NCI-H1092 (cell line): ENCODE data around the gene PLEKHN1.

Experiments used
- DNase-seq: peaks from one replicate; lab custom pipeline; 2025; lab: John Stamatoyannopoulos, UW

PLEKHN1 gene

DNA sequence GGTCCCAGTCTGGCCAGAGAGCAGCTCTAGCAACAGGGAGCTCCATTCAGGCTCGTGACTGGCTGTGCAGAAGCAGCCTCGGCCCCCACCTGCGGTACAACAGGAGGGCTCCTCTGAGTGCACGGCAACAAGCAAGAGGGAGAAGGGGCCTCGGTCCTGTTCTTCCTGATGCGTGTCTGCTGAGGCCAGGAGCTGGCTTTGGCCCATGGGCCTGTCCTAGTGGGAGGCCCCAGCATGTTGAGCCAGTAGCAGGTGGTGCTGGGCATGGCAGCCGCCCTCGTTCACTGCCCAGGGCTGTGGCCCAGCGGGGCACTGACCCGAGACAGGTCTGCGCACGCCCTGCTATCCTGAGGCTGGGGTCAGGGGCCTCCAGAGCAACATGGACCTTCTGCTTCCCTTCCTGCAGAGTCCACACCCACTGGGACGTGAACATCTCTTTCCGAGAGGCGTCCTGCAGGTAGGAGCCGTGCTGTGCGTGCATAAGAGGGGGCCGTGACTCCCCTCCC is 35.6 kb upstream of the PLEKHN1 start:
- DNase-seq = no peak

DNA sequence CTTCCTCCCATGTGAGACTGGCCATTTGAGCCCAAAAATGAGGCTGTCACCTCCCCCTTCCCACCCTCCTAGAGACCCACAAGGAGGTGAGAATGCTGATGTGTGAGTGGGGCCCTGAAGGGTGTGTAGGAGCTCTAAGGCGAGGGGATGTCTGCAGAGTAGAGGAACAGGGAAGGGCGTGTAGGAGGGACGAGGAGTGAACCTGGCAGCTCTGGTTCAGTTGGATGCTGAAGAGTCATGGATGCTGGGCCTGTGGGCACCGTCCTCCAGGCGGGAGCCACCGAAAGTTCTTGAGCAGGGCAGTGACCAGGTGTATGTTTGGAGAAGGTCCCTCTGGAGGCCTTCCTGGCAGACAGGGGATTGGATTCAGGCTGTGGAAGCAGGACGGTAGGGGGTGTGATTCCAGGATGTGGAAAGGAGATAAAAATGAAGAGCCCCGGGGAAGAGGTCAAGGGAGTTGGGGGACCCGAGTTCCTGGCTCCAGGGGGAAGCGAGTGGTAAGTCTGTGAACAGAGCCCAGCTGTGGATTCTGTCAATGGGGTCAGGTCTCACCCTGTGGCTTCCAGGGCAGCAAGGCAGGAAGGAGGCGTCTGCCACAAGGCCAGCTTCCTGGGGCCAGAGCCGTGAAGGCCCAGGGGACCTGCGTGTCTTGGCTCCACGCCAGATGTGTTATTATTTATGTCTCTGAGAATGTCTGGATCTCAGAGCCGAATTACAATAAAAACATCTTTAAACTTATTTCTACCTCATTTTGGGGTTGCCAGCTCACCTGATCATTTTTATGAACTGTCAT is 34.7 kb upstream of the PLEKHN1 start:
- no peak for DNase-seq

DNA sequence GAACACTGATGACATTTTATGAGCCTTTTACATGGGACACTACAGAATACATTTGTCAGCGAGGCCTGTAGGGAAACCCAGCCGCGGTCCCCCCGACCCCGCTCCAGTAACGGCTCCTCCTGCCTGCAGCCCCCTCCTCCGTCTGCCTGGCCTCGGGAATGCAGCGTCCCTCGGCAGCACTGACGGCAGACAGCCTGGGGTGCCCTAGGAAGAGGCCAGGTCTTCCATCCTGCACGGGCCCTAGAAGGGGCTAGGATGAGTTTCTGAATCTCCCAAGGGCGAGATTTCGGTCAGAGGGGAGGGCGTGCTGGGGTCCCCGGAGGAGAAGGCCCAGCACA is 34.1 kb upstream of the PLEKHN1 start:
- no peak for DNase-seq

DNA sequence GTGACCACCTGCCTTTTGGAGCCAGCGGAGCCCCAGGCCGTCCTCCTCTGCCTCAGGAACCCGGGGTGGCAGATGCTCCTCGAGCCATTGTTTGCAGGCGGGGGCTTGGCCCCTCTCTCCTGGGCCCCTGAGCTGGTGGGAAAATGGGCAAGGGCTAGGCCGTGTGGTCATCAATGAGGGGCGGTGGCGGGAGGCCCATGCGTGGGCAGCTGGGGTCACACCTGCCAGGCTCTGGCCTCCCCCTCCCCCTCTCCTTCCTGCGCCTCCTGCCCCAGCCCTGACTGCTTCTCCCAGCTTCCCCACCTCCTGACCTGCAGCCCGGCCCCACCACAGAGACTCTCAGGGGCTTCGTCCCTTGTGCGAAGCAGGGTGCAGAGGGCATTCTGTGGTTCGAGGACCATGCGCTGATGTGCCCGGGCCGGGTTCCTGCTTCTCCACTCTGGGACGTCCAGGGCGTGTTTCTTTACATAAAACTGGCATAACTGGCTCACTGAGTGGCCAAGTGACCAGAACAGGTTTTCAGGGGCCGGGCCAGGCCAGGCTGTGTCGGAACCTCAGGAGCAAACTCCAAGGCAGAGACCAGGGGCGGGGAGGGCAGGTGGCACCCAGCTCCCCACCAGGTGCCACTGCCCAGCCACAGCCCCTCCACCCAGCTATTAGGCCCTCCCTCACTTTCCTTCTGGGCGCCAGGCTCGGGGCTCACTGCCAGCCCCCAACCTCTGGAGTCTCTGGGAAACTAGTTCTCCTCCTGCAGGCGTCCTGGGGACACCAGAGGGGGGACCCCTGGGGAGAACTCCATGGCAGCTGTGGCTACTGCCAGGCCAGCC is 33.3 kb upstream of the PLEKHN1 start:
- DNase-seq = no peak

DNA sequence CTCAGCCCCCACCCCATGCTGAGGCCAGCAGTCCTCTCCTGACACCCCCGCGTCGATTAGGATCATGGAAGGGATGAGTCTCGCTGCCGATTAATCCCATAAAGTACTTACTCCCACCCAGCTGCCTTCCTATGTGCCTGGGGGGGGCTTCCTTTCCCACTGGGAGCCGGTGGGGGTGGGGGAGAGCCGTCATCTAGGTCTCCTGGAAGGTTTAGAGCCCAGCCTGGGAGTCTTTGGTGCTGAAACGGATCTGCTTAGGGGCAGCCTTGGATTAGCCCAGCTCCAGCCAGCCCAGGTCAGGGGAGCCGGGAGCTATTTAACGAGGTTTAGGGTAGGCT is 32.7 kb upstream of the PLEKHN1 start:
- no peak for DNase-seq

DNA sequence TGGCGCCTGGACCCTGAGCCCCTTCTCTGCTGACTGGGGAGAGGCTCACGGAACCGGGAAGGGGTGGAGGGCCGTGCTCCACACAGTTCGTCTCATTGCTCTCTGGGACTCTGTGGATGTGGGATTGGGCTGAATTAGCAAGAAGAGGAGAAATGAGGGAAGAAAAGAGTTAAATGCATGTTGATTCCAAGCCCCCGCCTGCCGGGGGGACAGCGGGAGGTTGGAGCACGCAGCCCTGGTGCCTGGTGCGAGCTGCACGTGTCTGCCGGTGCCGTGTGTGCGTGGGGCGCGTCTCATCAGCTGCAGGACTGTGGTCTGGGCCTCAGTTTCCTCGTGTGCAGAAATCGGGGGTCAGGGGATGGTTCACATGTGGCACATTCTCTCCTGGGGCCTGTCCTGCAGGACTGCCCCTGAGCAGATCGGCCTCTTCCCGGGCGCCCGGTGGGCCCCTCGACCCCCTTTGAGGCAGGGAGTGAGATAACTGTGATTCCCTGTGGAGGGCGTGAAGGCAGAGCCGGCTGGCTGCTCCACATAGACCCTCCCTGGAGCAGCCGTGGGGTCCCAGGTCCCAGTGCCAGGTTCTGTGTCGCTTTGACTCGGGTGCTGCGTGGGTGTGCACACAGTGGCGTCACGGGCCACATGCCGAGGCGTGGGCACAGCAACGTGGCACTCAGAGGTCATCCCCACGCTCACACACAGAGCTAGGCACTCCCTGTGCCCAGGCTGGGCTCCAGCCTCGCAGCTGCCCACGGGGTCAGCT is 31.1 kb upstream of the PLEKHN1 start:
- no peak for DNase-seq

DNA sequence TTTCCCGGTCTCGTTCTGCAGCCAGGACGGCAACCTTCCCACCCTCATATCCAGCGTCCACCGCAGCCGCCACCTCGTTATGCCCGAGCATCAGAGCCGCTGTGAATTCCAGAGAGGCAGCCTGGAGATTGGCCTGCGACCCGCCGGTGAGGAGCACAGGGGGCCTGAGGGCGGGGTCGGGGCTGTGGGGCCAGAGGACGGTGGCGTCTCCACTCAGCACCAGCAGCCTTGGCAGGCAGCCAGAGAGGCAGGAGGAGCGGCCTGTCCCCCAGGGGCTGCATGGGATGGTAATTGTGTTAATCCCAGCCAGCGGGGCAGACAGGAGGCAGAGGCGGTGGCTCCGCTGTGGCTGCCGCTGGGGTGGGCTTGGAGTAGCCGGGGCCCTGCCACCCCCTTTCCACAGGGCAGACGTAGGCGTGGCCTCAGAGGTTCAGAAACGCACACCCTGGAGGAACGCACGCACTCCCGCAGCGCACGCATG is 30.5 kb upstream of the PLEKHN1 start:
- peak; percentile 40 for DNase-seq

DNA sequence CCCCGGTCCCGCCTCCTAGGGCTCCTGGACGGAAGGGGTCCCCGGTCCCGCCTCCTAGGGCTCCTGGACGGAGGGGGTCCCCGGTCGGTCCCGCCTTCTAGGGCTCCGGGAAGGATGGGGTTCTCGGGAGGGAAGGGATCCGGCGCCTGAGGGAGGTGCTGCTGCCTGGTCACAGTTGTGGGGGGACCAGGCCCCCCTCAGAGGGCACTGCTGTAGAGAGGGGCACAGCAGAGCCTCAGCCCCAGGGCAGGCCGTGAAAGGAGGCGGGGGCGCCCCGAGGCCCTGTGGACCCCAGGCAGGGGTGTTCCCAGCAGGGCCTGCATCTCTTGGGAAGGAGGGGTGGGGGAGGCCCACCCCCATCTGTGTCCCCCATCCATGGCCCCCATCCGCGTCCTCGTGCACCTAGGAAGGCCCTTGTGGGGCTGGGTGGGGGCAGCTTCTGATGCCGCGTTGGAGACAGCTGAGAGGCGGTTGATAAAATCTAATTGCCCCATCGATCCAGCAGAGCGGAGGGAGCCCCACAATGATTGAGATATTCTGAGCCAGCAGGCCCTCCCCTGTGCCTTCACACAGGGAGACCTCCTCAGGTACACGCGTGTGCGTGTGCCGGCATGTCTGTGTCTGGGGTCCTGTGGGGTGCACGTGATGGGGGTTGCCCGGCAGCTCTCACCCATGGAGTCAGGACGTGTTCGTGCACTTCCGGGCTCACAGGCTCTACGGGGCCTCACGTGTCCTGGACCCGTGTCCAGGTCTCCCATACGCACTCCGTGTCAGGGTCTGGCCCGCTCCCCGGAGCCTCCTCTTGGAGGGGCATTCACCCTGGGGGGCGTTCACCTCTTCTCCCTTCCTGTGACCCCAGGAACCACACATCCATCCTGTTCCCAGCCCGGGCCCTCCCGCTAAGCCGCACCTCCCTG is 29.7 kb upstream of the PLEKHN1 start:
- DNase-seq = no peak

DNA sequence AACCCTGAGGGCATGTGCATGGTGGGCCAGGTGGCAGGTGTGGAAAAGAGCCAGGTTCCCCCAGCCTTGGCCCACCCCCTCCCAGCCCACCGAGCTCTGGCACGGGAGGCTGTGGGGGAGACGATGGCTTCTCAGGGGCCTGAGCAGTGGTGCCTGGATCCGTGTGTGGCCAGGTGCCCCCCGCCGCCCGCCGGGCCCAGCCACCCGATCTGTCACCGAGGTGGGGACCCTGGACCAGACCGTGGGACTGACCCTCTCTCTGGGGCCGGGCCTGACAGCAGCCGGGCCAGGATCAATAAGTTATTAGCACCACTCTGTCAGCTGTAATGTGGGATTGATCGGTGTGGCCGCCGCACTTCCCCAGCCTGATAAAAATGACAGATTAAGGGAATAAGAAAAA is 28.8 kb upstream of the PLEKHN1 start:
- no peak for DNase-seq

DNA sequence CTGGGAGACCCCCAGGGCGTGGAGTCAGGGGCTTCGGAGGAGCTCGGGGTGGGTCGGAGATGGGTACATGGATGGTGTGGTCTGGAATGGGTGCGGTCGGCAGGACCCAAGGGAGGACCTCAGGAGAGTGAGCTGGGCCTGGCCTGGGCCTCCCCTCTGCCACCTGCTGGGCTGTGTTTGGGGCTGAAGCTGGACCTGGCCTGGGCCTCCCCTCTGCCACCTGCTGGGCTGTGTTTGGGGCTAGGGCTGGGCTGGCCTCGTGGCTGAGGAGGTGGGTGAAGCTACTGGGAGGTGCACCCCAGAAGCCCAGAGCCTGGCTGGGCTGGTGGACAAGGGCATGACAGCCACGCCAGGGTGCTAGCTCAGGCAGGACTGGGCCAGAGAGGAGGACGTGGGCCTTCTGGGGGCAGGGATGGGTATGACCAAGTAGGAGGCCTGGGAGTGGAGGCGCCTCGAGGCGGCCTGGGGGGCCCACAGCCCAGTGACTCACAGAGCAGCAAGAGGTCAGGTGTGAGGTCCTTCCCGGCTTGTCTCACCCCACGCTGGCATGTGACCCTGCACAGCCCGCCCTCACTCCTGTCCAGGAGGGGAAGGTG is 28.1 kb upstream of the PLEKHN1 start:
- no peak for DNase-seq

DNA sequence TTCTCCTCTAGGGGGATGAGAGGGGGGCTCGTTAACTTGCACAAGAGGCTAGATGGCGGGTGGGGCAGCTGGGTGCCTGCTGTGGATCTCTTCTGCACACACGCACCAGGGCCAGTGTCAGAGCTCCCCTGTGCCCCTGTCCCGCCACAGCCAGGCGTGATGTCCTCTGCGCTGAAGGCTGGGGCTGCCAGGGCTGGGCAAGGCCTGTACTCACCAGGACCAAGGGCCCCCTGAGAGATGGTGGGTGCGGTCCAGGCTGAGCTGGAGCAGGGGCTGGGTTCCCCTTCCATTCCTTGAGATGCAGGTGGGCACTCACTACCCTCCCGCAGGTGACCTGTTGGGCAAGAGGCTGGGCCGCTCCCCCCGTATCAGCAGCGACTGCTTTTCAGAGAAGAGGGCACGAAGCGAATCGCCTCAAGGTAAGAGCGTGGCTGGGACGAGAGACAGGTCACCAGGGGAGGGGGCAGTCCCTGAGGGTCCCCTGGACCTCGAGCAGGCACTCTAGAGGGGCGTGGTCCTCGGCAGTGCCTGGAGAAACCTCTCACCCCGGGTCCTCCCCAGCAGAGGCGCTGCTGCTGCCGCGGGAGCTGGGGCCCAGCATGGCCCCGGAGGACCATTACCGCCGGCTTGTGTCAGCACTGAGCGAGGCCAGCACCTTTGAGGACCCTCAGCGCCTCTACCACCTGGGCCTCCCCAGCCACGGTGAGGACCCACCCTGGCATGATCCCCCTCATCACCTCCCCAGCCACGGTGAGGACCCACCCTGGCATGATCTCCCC is 27.4 kb upstream of the PLEKHN1 start:
- DNase-seq = no peak

DNA sequence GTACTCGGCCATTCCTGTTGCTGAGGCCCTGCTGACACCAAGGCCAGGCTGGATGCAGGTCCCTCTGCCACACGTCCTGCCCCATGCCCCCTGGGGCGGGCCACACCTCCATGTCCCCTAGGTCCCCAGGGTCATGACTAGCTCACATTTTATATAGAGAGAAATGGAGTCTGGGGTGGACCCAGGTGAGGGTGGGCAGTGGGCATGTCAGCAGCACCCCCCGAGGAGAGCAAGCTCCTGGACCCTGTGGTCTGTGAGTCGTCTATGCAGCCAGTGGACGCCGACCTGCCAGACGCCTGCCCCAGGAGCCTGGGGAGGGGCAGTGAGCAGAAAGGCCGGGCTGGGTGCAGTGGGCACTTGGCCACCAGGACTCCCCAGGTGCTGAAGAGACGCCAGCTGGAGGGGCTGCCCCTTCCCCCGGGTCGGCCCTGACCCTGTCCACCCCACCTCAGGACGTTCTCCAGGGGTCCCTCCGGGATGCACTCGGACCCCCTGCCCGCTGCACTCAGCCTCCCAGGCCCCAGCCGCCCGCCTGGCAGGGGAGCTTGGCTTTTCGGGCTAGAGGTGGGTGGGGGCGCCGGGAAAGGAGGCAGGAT is 26.7 kb upstream of the PLEKHN1 start:
- DNase-seq = no peak

DNA sequence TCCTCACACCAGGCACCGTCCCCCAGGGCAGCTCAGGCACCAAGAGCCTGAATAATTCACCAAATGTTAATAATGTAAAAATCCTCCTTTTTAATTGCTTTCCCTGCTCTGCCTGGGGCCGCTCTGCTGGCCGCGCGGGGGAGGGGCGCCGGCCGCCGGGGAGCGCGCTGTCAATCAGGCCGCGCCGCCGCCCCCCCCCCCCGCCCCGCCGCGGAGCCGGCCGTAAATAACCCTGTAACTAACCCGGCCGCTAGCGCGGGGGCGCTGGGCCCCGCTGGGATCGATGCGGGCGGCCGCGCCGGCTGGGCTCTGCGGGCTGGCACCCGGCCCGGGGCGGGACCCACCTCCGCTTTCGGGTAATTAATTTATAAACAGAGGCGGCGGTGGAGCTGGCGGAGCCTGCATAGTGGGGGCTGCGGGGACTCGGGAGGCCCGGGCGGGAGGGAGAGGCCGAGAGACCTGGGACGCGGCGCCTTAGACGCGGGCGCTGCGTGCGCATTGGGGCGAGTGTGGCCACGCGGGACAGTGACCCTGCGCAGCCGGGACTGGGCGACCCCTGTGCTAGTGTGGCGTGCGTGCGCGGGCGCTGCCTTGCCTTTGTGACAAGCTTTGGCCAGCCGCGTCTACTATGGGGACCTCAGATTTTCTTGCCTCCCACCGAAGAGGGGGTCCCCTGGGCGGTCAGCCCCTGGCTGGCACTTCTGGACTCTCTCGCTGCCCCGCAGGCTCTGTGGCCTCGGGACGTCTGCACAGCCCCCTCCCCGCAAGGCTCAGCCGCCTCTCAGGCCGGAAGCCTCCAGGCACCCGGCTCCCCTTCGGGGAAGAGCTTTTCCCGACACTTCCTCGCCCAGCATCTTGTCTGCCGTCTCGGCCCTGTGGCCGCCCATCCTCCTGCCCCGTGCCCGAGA is 25.9 kb upstream of the PLEKHN1 start:
- DNase-seq = peak; percentile 30

DNA sequence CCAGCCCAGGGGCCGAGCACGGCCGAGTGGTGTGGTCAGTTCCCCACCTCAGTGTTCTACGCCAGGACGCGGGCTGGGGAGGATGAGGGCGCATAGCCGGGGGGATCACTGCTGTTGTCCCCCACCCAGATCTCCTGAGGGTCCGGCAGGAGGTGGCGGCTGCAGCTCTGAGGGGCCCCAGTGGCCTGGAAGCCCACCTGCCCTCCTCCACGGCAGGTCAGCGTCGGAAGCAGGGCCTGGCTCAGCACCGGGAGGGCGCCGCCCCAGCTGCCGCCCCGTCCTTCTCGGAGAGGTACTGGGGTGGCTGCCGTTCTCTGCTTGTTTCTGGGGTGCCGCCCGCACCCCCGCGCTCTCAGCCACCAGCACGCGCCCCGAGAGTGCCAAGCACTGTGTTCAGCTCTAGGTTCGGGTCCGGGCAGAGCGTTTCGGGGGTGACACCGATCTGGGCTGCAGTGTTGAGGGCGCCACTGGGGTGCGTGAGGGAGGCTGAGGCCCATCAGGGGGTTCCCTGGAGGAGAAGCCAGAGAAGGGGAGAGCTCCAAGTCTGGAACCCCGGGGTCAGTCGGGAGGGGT is 25.2 kb upstream of the PLEKHN1 start:
- DNase-seq = no peak

DNA sequence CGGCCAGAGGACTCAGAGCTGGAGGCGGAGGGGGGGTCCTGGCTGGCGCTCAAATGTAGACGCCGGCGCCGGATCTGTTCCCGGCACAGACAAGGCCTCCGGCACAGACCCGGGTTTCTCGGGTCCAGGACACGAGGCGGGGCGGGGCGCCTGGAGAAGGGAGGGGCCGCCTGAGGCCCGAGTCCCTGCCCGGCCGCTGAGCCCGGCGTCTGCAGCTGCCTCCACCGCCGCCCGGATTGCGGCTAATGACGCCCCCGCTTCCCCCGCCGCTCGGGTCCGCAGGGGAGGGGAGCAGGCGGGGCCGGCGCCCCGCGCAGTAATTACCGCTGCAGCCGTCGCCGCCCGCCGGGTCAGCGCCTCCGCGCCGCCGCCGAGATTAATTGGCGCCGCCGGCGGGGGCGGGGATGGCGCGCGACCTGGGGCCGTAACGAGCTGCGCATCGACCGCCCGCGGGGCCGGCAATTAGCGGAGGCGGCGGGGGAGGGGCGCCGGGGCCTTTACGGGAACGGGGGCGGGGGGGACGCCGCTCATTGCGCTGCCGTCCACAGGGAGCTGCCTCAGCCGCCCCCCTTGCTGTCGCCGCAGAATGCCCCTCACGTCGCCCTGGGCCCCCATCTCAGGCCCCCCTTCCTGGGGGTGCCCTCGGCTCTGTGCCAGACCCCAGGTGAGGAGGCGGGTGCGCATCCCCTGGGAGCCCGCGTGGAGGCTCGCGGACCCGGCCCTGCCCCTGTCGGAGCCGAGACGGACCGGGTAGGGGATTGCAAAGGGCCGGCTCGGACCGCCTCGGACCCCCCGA is 24.5 kb upstream of the PLEKHN1 start:
- peak; percentile 62 for DNase-seq

DNA sequence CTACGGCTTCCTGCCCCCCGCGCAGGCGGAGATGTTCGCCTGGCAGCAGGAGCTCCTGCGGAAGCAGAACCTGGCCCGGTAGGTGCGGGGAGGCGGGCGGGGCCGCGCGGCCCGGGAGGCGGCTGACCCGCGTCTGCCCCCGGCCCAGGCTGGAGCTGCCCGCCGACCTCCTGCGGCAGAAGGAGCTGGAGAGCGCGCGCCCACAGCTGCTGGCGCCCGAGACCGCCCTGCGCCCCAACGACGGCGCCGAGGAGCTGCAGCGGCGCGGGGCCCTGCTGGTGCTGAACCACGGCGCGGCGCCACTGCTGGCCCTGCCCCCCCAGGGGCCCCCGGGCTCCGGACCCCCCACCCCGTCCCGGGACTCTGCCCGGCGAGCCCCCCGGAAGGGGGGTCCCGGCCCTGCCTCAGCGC is 23.9 kb upstream of the PLEKHN1 start:
- no peak for DNase-seq

DNA sequence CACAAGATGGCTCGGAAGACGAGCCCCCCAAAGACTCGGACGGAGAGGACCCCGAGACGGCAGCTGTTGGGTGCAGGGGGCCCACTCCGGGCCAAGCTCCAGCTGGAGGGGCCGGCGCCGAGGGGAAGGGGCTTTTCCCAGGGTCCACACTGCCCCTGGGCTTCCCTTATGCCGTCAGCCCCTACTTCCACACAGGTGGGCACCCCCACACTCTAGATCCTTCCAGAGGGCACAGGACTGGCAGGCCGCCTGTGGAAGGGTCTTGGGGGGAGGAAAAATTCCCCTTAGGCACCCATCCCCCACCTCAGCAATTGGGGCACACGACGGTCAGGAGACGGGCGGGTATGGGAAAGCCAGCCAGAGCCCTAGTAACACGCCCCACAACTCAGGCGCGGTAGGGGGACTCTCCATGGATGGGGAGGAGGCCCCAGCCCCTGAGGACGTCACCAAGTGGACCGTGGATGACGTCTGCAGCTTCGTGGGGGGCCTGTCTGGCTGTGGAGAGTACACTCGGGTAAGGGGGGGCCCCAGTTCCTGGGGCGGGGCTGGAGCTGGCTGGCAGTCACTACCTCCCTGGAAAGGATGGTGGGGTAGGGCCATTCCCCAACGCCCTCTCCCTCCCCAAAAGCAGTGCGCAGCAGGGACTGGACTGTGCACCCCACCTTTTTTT is 23.3 kb upstream of the PLEKHN1 start:
- no peak for DNase-seq
